HG03521 (cell line): ENCODE data around the gene C12orf43.
"Not testable (repeated sequence)": the region's sequence is repeated elsewhere in the genome, so short reads cannot be mapped to it uniquely, and the experiment has no call there.

Source experiments
- ATAC-seq: cut with Tn5 transposase; IDR thresholded peaks from one replicate; pipeline ENCODE4 v1.9.1; 2021; ENCODE audit warnings: mild to moderate bottlenecking, moderate library complexity; ENCODE audit not compliant: unreplicated experiment

The C12orf43 gene

GRCh38 chr12:121015825-121016766, at the start of gene C12orf43:
Gene C12orf43, minus strand, starts transcription at chr12:121016487. Its CDS starts 13 bp downstream, at chr12:121016474.
- ATAC-seq: peak; percentile 96

- ATAC-seq: no peak
These were observed 49.1 kb upstream of the C12orf43 start for GRCh38 chr12:121065345-121065744.

- ATAC-seq: not testable (repeated sequence)
These were observed 48.3 kb upstream of the C12orf43 start for GRCh38 chr12:121064586-121064985.

GRCh38 chr12:121064116-121064515, 47.8 kb upstream of the C12orf43 start:
- no peak for ATAC-seq

GRCh38 chr12:121062391-121063045, 46.2 kb upstream of the C12orf43 start:
- no peak for ATAC-seq

GRCh38 chr12:121061831-121062230, 45.5 kb upstream of the C12orf43 start:
- no peak for ATAC-seq

- ATAC-seq: peak; percentile 82
These were observed 44.1 kb upstream of the C12orf43 start for GRCh38 chr12:121060149-121061001.

- ATAC-seq: peak; percentile 3
These were observed 43.0 kb upstream of the C12orf43 start for GRCh38 chr12:121059031-121059898.

- no peak for ATAC-seq
These were observed 41.5 kb upstream of the C12orf43 start for GRCh38 chr12:121057794-121058193.

GRCh38 chr12:121053706-121054105, 37.4 kb upstream of the C12orf43 start:
- no peak for ATAC-seq

GRCh38 chr12:121050725-121051124, 34.4 kb upstream of the C12orf43 start:
- ATAC-seq: no peak

- no peak for ATAC-seq
These were observed 32.2 kb upstream of the C12orf43 start for GRCh38 chr12:121048442-121048841.

- not testable (repeated sequence) for ATAC-seq
These were observed 31.1 kb upstream of the C12orf43 start for GRCh38 chr12:121047400-121047799.

- ATAC-seq: no peak
These were observed 26.8 kb upstream of the C12orf43 start for GRCh38 chr12:121043067-121043466.

GRCh38 chr12:121038861-121039668, 22.8 kb upstream of the C12orf43 start, which contains the start of gene OASL:
Gene OASL, minus strand, starts transcription at chr12:121039246. Its CDS starts 275 bp downstream, at chr12:121038971.
- peak; percentile 50 for ATAC-seq

GRCh38 chr12:121036810-121037326, 20.6 kb upstream of the C12orf43 start:
- ATAC-seq: no peak

- ATAC-seq: no peak
These were observed 18.5 kb upstream of the C12orf43 start for GRCh38 chr12:121034616-121035305.

GRCh38 chr12:121033625-121034349, 17.5 kb upstream of the C12orf43 start:
- ATAC-seq: no peak
